ENCODE measurements around the gene CHRNA3.

CHRNA3 gene

DNA sequence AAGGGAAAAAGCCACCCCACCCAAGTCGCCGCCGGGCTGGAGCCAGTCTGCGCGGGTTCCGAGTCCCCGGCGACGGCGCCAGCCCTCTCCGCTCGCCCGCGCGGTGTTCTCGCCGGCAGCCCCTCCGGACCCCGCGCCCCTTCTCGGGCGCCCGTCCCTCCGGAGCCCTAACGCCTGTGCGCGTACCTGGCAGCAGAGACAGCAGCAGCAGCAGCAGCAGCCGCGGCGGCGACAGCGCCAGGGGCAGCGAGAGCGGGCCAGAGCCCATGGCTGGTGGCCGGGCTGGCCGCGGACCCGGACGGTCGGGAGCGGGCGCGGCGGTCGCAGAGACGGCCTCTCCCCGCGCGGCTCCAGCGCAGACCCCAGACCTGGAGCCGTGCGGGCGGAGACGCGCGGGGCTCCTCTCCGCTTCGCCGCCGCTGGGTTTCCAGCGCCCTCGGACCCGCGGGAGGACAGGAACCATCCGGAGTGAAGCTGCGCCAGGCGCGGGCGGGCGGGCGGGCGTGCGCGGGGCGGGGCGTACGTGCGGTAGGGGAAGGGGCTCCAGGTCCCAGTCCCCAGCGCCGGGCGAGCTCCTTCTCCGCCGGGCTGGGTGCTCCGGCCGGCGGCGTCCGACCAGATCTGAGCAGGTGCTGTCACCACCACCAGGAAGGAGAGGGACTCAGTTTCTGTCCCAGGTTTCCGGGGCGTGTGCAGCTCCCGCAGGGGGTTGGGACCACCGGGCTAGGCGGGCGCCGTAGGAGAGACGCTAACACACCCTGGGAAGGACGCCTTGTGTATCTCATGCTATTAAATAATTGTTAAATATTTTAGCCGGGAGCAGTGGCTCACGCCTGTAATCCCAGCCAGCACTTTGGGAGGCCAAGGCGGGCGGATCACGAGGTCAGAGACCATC is at the start of gene CHRNA3:
Gene CHRNA3 (minus strand): TSS at position 470 of the 895 bp plus-strand sequence. CDS start 202 bp downstream, at position 268.
- no peak for DNase-seq (ENCODE audit: low read depth)
- TF ChIP-seq CTCF (conservative IDR thresholded peaks at IDR 0.05; ENCODE audit: low read depth, low read length) = no peak
- peak within 1 kb of the TSS; percentile 48 for H3K4me3 ChIP-seq (ENCODE audit: low read length)

- no peak for DNase-seq (ENCODE audit: low read depth)
- H3K4me3 ChIP-seq (ENCODE audit: low read length) = no peak overlapping the region
- no peak for TF ChIP-seq CTCF (conservative IDR thresholded peaks at IDR 0.05; ENCODE audit: low read depth, low read length)
Measured at GRCh38 chr15:78668987-78669386, 48.2 kb upstream of the CHRNA3 start.

DNA sequence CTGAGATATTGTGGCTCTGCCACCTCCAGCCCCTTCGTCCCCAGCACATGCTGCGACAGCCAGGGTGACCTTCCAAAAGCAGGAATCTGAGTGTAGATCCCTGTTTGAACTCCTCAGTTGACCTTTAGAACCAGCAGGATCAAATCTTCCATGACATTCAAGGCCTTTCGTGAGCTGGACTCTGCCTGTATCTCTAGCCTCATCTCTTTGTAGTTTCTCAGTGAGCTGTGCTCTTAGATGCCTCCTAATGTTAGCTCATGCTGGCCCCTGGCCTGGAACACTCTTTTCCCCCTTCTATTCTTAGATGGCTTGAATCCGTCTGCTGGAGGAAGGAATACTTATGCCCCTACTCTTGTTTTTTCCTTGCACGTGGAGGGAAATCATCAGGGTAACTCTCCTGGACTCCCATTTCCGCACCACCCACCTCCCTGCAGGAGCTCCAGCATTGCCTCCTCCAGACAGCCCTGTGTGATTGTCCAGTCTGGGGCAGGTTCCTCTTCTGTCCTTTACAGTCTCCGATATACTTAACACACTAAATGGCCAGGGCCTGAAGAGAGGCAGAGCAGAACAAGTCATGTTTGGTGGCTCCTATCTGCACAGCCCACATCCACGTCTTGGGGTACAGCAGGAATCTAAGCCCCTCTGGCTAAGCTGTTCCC is 46.9 kb upstream of the CHRNA3 start:
- TF ChIP-seq CTCF (conservative IDR thresholded peaks at IDR 0.05; ENCODE audit: low read depth, low read length) = no peak
- no peak overlapping the region for H3K4me3 ChIP-seq (ENCODE audit: low read length)
- no peak for DNase-seq (ENCODE audit: low read depth)

- H3K4me3 ChIP-seq (ENCODE audit: low read length) = no peak overlapping the region
- DNase-seq (ENCODE audit: low read depth) = no peak
- TF ChIP-seq CTCF (conservative IDR thresholded peaks at IDR 0.05; ENCODE audit: low read depth, low read length) = no peak
Measured at GRCh38 chr15:78666010-78666409, 45.2 kb upstream of the CHRNA3 start.

- no peak for DNase-seq (ENCODE audit: low read depth)
- no peak overlapping the region for H3K4me3 ChIP-seq (ENCODE audit: low read length)
- no peak for TF ChIP-seq CTCF (conservative IDR thresholded peaks at IDR 0.05; ENCODE audit: low read depth, low read length)
Measured at GRCh38 chr15:78663703-78664102, 42.9 kb upstream of the CHRNA3 start.

GRCh38 chr15:78662028-78662427 is 41.2 kb upstream of the CHRNA3 start:
- TF ChIP-seq CTCF (conservative IDR thresholded peaks at IDR 0.05; ENCODE audit: low read depth, low read length) = no peak
- no peak for DNase-seq (ENCODE audit: low read depth)
- H3K4me3 ChIP-seq (ENCODE audit: low read length) = no peak overlapping the region

All from retinal pigment epithelial cell (primary cell).